Vagina (tissue), 2 donors: ENCODE results near the gene ITGAL. TPM values are rescaled to one million over a fixed set of nuclear protein-coding genes. Genes with fewer than 3 reads are reported as not detected.

Source experiments
- DNase-seq, 2 donors: peaks; one replicate each; pipeline ENCODE4 v3.0.0-alpha.2; 2017; ENCODE audit errors: extremely low spot score in 2 of 2
- H3K27ac ChIP-seq: fragments of 200-600 bp; sonication (generic); one replicate; pipeline ENCODE4 v1.5.1; 2019
- H3K27me3 ChIP-seq: fragments of 200-600 bp; sonication (generic); one replicate; pipeline ENCODE4 v1.5.1; 2019
- H3K36me3 ChIP-seq, 2 donors: fragments of 200-600 bp; sonication (generic); one replicate each; pipeline ENCODE4 v1.5.1; 2017 to 2019
- H3K4me1 ChIP-seq: fragments of 200-600 bp; sonication (generic); one replicate; pipeline ENCODE4 v1.5.1; 2019
- H3K4me3 ChIP-seq, 2 donors: fragments of 200-600 bp; sonication (generic); 1 replicate in 1 of 2; 2 replicates in 1 of 2; pipeline ENCODE4 v1.5.1; 2016 to 2019
- H3K9me3 ChIP-seq: fragments of 200-600 bp; sonication (generic); one replicate; pipeline ENCODE4 v1.5.1; 2019
- CTCF ChIP-seq, 3 experiments: fragments of 450-650 bp in 2 of 3; fragments of 200-600 bp in 1 of 3; sonication (generic) in 1 of 3; IDR thresholded peaks; one replicate each; pipeline ENCODE4 v1.5.1; 2017 to 2019; ENCODE audit warnings: antibody characterized with exemption in 3 of 3, mild to moderate bottlenecking in 2 of 3, moderate library complexity in 2 of 3
- POLR2A ChIP-seq, 2 donors: fragments of 450-650 bp; IDR thresholded peaks; one replicate each; pipeline ENCODE4 v1.6.1; 2017; ENCODE audit warnings: antibody characterized with exemption in 2 of 2, mild to moderate bottlenecking in 2 of 2, moderate library complexity in 2 of 2
- POLR2AphosphoS5 ChIP-seq, 2 donors: sonication (generic); formaldehyde crosslinking; IDR thresholded peaks; one replicate each; pipeline ENCODE4 v1.9.0; 2017; ENCODE audit warnings: antibody characterized with exemption in 2 of 2, mild to moderate bottlenecking in 2 of 2, low read depth in 1 of 2; ENCODE audit not compliant: insufficient read depth in 1 of 2
- intact Hi-C: fragments of 100-400 bp; cut with DNase I; formaldehyde crosslinking; loops from one replicate; pipeline ENCODE4 v1.15.1; 2023
- total RNA-seq: library from RNA; depleted of rRNA; stranded (reverse); fragments of >200 nt; gene quantifications from one replicate; pipeline ENCODE4 v1.2.3, GENCODE V29; 2016

The ITGAL gene
- total RNA-seq, 1 donor from 2014 or later: 5.4 TPM

DNA sequence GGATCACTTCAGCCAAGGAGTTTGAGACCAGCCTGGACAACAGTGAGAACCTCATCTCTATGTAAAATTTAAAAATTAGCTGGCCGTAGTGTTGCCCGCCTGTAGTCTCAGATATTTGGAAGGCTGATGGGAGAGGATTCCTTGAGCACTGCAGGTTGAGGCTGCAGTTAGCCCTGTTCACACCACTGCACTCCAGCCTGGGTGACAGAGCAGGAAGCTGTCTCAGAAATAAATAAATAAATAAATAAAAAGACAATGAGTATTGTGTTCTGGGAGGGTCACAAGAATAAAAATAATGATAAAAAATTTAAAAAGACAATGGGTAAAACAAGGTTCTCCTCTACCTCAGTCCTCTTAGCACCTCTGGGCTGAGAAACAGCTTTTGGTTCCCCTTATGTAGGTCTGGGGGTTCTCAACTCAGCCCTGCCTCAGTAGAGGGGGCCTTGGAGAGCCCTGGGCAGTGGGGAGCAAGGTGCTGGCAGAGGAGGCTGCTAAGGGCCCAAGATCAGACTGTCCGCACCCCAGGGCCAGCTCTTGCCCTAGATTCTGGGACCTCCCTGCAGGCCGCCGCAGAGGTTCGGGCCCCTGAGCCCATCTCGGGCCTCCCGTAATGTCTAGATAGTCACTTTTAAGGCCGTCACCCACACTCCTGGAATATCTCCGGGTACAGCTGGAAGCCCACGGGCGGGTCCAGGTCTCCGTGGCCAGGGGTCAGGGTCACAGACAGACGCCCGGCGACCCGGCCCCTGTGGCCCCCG lies 82.2 kb downstream of the ITGAL start:
- no peak overlapping the region for H3K27ac ChIP-seq
- DNase-seq: no peak
- no peaks in the 10 kb centered on the region for H3K27me3 ChIP-seq
- H3K4me1 ChIP-seq: peaks cover 20% of the 10 kb centered on the region
- peaks cover 0 to 16% of the 10 kb centered on the region in 2 donors for H3K36me3 ChIP-seq
- TF ChIP-seq CTCF (IDR thresholded peaks at IDR 0.05) (no peak), POLR2A (IDR thresholded peaks at IDR 0.05) (no peak), POLR2AphosphoS5 (IDR thresholded peaks at IDR 0.05; ENCODE audit: insufficient read depth in 1 of 2, low read depth in 1 of 2) (no peak)
- intact Hi-C loops: no loop called here
- no peak overlapping the region for H3K4me3 ChIP-seq
- no peaks in the 10 kb centered on the region for H3K9me3 ChIP-seq

GRCh38 chr16:30555315-30556124 lies 83.0 kb downstream of the ITGAL start:
- no peak overlapping the region for H3K27ac ChIP-seq
- no peak for TF ChIP-seq POLR2AphosphoS5 (IDR thresholded peaks at IDR 0.05; ENCODE audit: insufficient read depth in 1 of 2, low read depth in 1 of 2)
- no peak for TF ChIP-seq CTCF (IDR thresholded peaks at IDR 0.05)
- TF ChIP-seq POLR2A (IDR thresholded peaks at IDR 0.05): no peak

DNA sequence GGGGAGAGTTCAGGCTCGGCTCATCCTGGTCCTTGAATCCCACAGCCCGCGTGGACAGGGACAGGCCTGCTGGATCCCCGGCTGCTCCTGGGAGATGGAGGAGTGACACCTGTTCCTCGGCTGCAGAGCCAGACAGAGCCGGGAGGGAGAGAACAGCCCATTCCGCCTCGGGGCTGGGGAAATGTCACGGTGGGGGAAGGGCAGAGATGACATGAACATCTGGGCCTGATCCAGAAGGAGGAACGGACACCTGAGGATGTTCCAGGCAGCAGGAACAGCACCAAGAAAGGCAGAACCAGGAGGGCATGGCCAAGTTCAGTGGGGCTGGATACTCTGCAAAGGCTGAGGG lies 83.6 kb downstream of the ITGAL start:
- intact Hi-C loops: no loop called here
- Histone ChIP-seq H3K9me3 (no peaks in the 10 kb centered on the region), H3K36me3 (peaks cover 0 to 16% of the 10 kb centered on the region in 2 donors), H3K4me1 (peaks cover 23% of the 10 kb centered on the region), H3K4me3 (no peak overlapping the region), H3K27ac (no peak overlapping the region), H3K27me3 (no peaks in the 10 kb centered on the region)
- TF ChIP-seq POLR2AphosphoS5 (IDR thresholded peaks at IDR 0.05; ENCODE audit: insufficient read depth in 1 of 2, low read depth in 1 of 2) (no peak), POLR2A (IDR thresholded peaks at IDR 0.05) (no peak), CTCF (IDR thresholded peaks at IDR 0.05) (no peak)
- no peak for DNase-seq

More at GRCh38 chr16:30555315-30556124, 83.0 kb downstream of the ITGAL start:
- DNase-seq: no peak
- Histone ChIP-seq H3K36me3 (peaks cover 0 to 16% of the 10 kb centered on the region in 2 donors), H3K4me3 (no peak overlapping the region), H3K9me3 (no peaks in the 10 kb centered on the region), H3K4me1 (peaks cover 20% of the 10 kb centered on the region), H3K27me3 (no peaks in the 10 kb centered on the region)
- intact Hi-C loops: no loop called here

- TF ChIP-seq POLR2A (IDR thresholded peaks at IDR 0.05): no peak
- no peak for TF ChIP-seq POLR2AphosphoS5 (IDR thresholded peaks at IDR 0.05; ENCODE audit: insufficient read depth in 1 of 2, low read depth in 1 of 2)
- TF ChIP-seq CTCF (IDR thresholded peaks at IDR 0.05): no peak
- DNase-seq: no peak
- peaks cover 31% of the 10 kb centered on the region for H3K4me1 ChIP-seq
- intact Hi-C loops: no loop called here
- peak overlapping the region; percentile 78 to 95 for H3K4me3 ChIP-seq
- H3K27ac ChIP-seq: peak overlapping the region; percentile 77
- no peaks in the 10 kb centered on the region for H3K27me3 ChIP-seq
- no peaks in the 10 kb centered on the region for H3K9me3 ChIP-seq
- H3K36me3 ChIP-seq: peaks cover 0 to 16% of the 10 kb centered on the region in 2 donors
Measured at GRCh38 chr16:30557707-30557956, 85.1 kb downstream of the ITGAL start.
